HG03025 (cell line): ENCODE data around the gene UAP1L1.
A peak's percentile ranks its signal among the peaks of the same experiment; 100 is the strongest.

ENCODE experiments used
- ATAC-seq: cut with Tn5 transposase; IDR thresholded peaks from one replicate; pipeline ENCODE4 v1.9.1; 2021; ENCODE audit warnings: mild to moderate bottlenecking, moderate library complexity; ENCODE audit not compliant: unreplicated experiment, low FRiP score

Gene UAP1L1

GRCh38 chr9:137071282-137071681 is 6.0 kb upstream of the UAP1L1 start:
- ATAC-seq = no peak

DNA sequence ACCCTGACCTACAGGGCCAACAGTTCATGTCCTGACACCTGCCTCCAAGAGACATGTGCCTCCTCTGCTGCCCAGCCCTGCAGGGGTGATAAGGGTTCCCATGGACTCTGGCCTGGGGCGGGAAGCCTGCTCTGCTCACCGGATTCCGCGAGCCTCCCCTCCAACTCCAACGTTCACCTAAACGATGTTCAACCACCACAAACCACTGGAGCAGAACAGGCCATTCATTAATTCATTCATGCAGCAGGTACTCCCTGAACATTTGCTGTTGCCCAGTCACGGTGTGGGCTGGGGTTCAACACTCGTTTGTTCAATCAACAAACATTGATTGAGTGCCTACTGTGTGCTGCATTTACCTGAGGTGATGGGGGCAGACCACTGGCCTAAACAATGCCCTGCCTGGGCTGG is 3.3 kb upstream of the UAP1L1 start:
- no peak for ATAC-seq

GRCh38 chr9:137074657-137075274 is 2.6 kb upstream of the UAP1L1 start:
- no peak for ATAC-seq

DNA sequence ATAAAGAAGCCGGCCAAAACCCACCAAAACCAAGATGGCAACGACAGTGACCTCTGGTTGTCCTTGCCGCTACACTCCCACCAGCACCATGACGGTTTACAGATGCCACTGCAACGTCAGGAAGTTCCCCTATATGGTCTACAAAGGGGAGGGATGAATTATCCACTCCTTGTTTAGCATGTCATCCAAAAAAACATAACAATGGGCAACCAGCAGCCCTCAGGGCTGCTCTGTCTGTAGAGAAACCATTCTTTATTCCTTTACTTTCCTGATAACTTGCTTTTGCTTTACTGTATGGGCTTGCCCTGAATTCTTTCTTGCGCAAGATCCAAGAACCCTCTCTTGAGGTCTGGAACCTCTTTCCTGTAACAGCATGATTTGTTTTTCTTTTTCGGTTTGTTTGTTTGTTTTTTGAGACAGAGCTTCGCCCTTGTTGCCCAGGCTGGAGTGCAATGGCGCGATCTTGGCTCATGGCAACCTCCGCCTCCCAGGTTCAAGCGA is 2.0 kb upstream of the UAP1L1 start:
- ATAC-seq = no peak

DNA sequence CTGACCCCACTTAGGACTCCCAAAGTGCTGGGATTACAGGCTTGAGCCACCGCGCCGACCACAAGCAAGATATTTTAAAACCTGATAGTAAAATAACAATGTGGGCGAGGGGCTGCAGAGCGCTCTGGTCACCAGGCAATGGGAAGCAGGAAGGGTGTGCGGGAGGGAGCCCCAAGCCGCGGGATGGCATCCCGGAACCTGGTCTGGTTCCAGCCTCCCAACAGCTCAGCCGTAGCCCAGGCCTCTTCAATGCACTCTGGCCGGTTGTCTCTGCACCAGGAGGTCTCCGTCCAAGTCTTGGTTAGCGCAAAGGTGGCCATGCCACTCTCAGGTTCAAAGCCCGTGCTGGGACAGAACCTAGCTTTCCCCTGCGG is 694 bp upstream of the UAP1L1 start:
- ATAC-seq = no peak

GRCh38 chr9:137077758-137078693 is 709 bp downstream of the UAP1L1 start:
- ATAC-seq = peak; percentile 12

- no peak for ATAC-seq
These were observed 1.5 kb downstream of the UAP1L1 start for GRCh38 chr9:137078701-137079400.

DNA sequence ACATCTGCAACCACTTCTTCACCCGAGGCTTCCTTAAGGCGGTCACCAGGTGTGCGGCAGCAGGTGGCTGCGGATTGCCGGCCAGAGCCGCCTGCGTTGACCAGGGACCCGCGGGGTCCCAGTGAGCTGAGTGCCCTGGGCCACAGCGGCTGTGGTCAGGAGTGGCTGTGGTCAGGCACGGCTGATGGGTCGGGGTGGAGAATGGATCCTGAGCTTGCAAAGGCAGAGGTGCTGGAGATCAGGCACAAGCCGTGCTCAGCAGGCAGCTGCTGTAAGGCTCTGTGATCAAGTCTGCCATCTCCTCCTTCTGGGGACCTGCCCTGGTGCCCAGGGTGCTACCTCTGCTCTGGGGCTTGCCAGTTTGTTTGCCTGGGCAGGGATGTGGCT is 2.1 kb downstream of the UAP1L1 start:
- ATAC-seq = no peak

DNA sequence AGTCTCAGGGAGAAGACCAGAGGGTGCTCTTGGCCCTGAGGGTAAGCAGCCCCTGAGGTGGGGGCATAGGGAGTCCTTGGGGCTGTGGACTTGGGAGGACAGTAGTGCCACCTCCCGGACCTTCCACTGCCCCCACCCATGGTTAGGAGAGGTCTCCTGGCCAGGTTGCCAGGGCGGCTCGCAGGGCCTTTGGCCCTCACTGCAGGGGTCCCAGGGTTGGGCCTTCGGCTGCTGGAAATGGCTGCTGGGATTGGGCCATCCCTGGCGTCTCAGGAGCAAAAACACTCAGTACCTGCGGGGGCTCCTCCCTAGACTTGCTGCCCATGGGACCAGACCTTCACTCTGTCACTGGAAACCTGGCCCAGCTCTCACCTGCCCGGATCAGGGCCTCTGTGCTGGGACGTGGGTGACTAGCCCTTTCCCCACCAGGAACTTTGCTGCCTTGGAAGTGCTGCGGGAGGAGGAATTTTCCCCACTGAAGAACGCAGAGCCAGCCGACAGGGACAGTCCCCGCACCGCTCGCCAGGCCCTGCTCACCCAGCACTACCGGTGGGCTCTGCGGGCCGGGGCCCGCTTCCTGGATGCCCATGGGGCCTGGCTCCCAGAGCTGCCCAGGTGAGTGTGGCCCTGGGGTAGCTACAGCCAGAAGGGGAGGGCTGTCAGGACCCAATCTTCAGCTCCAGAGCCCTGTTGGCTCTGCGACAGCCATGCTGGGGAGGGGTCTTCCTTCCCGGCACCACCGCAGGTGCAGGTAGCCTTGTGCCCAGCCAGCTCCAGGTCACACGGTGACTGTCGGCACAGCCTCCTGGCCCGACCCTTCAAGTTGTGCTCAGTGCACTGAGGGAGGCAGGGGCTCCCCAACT is 3.2 kb downstream of the UAP1L1 start:
- no peak for ATAC-seq

- no peak for ATAC-seq
These were observed 5.1 kb downstream of the UAP1L1 start for GRCh38 chr9:137082222-137082924.

GRCh38 chr9:137082925-137083290 is 5.6 kb downstream of the UAP1L1 start:
- ATAC-seq = no peak

DNA sequence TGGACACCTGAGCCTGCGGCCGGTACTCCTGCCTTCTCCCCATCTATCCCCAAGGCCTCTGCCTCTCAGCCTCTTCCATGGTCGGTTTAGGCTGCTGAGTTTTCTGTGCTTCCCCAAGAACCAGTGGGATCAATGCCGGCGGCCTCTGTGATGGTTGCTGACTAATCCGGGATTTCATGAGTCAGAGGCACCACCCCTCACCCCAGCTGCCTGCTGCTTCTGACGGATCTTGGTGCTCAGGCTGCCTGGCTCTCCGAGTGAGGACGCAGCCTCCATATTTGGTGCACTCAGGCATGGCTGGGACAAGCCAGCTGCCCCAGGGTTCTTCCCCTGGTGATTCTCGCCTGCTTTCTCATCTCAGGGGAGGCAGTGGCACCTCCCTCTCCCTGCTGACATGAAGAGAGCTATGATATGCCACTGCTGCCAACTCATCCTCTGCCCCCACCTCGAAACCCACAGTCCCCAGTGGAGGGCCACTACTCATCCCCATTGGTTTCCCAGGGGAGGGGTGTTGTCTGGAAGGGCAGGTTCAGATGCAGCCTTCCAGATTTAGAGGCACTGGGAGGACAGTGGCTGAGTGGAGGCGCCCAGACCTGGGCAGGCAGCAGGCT is 6.2 kb downstream of the UAP1L1 start:
- ATAC-seq = no peak

DNA sequence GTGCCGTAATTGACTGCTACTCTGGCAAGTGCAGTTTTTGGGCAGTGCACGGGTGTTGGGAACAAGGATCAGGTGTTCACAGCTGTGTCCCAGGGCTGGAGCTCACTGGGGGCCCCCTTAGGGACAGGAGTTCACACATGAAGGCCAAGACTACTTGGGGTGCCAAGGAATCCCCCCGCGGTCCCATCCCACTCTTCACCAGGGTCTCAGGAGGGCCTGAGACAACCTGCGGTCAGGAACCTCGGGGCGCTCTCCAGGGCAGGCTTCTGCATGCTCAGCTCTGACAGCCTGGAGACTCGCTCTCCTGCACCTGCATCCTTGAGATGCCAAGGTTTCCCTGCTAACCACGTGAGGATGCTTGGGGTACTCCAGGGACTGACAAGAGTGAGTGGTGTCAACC is 7.2 kb downstream of the UAP1L1 start:
- no peak for ATAC-seq

DNA sequence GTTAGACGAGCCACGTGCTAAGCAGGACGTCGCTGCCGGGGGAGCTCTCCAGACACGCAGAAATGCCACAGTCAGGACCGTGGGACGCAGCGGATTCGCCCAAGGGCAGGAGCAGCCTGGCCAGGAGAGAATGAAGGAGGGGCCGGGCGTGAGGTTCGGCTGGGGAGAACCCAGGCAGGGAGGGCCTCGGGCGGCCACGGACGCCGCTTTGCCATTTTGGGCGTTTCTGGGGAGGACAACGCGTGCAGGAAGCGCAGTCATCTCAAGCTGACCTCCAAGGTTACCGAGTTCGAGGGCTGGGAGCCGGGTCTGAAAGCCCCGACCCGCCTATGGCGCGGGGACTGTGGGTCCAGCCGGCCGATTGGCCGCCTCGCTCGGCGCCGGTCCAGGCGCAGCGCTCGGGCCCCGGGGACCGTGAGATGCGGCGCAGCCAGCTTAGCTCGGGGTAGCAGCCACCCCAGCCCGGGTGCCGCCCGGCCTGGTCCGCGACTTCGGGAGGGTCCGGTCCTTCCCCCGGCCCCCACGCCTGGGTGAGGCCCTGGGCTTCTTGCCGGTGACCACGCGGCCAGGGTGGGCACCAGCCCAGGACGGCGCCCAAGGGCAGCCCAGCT is 8.7 kb downstream of the UAP1L1 start:
- peak; percentile 7 for ATAC-seq

GRCh38 chr9:137086531-137087408 is 9.5 kb downstream of the UAP1L1 start, which contains the start of gene MAN1B1:
TSS of gene MAN1B1 (plus strand) at chr9:137086985. CDS start at chr9:137087000, 15 bp downstream.
- ATAC-seq = peak; percentile 85

GRCh38 chr9:137087409-137087925 is 10.2 kb downstream of the UAP1L1 start:
- ATAC-seq = peak; percentile 0

DNA sequence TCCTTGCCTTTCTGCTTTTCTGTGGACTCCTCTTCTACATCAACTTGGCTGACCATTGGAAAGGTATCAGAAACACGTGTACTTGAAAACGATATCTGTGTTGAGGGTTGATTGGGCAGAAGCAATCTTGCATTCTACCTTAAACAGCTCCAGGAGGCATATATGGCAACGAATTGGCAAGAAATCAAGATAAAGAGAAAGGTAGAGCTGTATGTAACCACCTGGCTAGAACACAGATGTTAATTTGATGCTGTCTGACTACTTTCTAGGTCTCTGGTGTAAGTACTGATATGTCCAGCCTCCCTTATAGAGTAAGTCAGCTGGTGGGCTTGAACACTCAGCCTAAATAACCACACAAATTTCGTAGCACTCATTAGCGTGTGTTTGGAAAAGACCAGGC is 10.8 kb downstream of the UAP1L1 start:
- ATAC-seq = no peak
